22Rv1 (cell line): ENCODE measurements around the gene PTPN3.

Experiments
- ZFX ChIP-seq: fragments of 450-650 bp; IDR thresholded peaks from 2 replicates; pipeline ENCODE4 v1.6.1; 2017; ENCODE audit warnings: antibody characterized with exemption, borderline replicate concordance
- TF ChIP-seq, protein P1 (sequence below): fragments of 450-650 bp; IDR thresholded peaks from 2 replicates; pipeline ENCODE4 v1.5.1; 2017; ENCODE audit warnings: mild to moderate bottlenecking

DNA sequence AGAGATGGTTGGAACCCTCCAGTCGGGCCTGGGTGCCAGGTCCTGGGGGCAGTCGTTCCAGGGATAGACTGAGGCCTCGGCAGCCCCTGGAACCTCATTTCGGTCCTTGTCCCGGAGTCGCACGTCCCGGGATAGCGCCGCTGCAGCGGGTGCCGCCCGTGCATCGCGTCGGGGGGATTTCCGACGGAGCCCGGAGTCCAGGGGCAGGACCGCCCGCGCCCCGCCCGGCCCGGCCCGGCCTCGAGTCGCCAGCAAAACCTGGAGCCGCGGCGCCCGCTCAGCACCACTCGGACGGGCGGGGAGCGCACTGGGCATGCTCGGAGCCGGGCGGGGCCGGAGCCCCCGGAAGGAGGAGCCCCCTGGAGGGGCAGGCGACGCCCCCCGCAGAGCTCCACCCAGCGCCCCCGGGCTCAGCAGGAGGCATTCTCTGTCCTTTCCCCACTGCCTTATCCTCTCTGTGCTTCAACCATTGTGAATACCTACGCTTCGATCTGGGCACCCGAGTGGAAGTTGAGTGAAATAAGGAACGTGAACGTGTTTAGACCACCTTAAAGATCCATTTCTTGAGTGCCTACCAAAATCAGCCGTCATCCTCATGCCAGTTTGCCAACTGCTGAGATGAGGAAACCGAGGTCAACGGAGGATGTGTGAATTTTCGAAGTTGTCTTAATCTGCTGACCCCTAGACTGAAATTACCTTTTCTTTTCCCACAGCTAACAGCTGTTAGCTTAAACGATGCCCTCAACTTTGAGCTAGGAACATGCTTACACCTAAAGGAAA lies 1.7 kb upstream of the PTPN3 start:
- TF ChIP-seq, protein P1, sequence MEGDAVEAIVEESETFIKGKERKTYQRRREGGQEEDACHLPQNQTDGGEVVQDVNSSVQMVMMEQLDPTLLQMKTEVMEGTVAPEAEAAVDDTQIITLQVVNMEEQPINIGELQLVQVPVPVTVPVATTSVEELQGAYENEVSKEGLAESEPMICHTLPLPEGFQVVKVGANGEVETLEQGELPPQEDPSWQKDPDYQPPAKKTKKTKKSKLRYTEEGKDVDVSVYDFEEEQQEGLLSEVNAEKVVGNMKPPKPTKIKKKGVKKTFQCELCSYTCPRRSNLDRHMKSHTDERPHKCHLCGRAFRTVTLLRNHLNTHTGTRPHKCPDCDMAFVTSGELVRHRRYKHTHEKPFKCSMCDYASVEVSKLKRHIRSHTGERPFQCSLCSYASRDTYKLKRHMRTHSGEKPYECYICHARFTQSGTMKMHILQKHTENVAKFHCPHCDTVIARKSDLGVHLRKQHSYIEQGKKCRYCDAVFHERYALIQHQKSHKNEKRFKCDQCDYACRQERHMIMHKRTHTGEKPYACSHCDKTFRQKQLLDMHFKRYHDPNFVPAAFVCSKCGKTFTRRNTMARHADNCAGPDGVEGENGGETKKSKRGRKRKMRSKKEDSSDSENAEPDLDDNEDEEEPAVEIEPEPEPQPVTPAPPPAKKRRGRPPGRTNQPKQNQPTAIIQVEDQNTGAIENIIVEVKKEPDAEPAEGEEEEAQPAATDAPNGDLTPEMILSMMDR = no peak
- TF ChIP-seq ZFX = no peak
